NCI-H2029 (cell line): ENCODE measurements around the gene ZNF334.

Experiments
- DNase-seq: peaks from one replicate; lab custom pipeline; 2025; lab: John Stamatoyannopoulos, UW

Gene ZNF334

GRCh38 chr20:46512943-46513844 is at the start of gene ZNF334:
Gene ZNF334 (minus strand): TSS chr20:46513559. CDS start chr20:46512102, 1,457 bp downstream.
- DNase-seq, result peak; percentile 81

- peak; percentile 86 for DNase-seq
Observed at GRCh38 chr20:46562373-46563169, 49.2 kb upstream of the ZNF334 start.

- DNase-seq, result no peak
Observed at GRCh38 chr20:46562009-46562372, 48.6 kb upstream of the ZNF334 start.

- DNase-seq, result no peak
Observed at GRCh38 chr20:46559685-46560440, 46.5 kb upstream of the ZNF334 start.

GRCh38 chr20:46559001-46559400 is 45.6 kb upstream of the ZNF334 start:
- DNase-seq, result no peak

- DNase-seq, result no peak
Observed at GRCh38 chr20:46558511-46558959, 45.2 kb upstream of the ZNF334 start.

GRCh38 chr20:46557231-46557956 is 44.0 kb upstream of the ZNF334 start:
- DNase-seq, result no peak

- no peak for DNase-seq
Observed at GRCh38 chr20:46555370-46555956, 42.1 kb upstream of the ZNF334 start.

GRCh38 chr20:46554828-46555227 is 41.5 kb upstream of the ZNF334 start:
- no peak for DNase-seq

GRCh38 chr20:46553926-46554325 is 40.6 kb upstream of the ZNF334 start:
- no peak for DNase-seq

GRCh38 chr20:46552460-46553420 is 39.4 kb upstream of the ZNF334 start:
- no peak for DNase-seq

- no peak for DNase-seq
Observed at GRCh38 chr20:46551522-46552381, 38.4 kb upstream of the ZNF334 start.

GRCh38 chr20:46550461-46550860 is 37.1 kb upstream of the ZNF334 start, which contains the start of gene OCSTAMP:
Gene OCSTAMP (minus strand): TSS chr20:46550654. CDS start chr20:46550560, 94 bp downstream.
- no peak for DNase-seq

GRCh38 chr20:46549188-46549972 is 36.0 kb upstream of the ZNF334 start:
- DNase-seq, result no peak

- no peak for DNase-seq
Observed at GRCh38 chr20:46548688-46549087, 35.3 kb upstream of the ZNF334 start.

GRCh38 chr20:46547995-46548394 is 34.6 kb upstream of the ZNF334 start:
- no peak for DNase-seq

GRCh38 chr20:46546936-46547335 is 33.6 kb upstream of the ZNF334 start:
- no peak for DNase-seq

GRCh38 chr20:46546298-46546697 is 32.9 kb upstream of the ZNF334 start:
- no peak for DNase-seq
